CD4-positive, alpha-beta T cell (primary cell): ENCODE measurements around the gene PRDM16. TPM values are rescaled to one million over a fixed set of nuclear protein-coding genes. Genes with fewer than 3 reads are reported as not detected.
A peak's percentile ranks its signal among the peaks of the same experiment; 100 is the strongest.

Experiments
- ATAC-seq: fragments of 200-7000 bp; cut with Tn5 transposase; one replicate; pipeline ENCODE4 v1.10.0; 2022; ENCODE audit warnings: mild to moderate bottlenecking; ENCODE audit not compliant: poor library complexity
- CTCF ChIA-PET: fragments of 350-600 bp; sonication (Branson Sonifier 250); formaldehyde crosslinking; loops from one replicate; lab custom pipeline; 2021; ENCODE audit warnings: antibody characterized with exemption, inconsistent platforms; lab: Charles Lee
- POLR2A ChIA-PET: fragments of 350-600 bp; sonication (Branson Sonifier 250); formaldehyde crosslinking; loops from one replicate; lab custom pipeline; 2021; ENCODE audit warnings: antibody characterized with exemption, inconsistent platforms; lab: Charles Lee
- DNase-seq, 14 experiments: peaks; one replicate each; pipeline ENCODE4 v3.0.0-alpha.2; 2013 to 2020; ENCODE audit warnings: mixed read lengths in 2 of 14
- H3K27ac ChIP-seq, 2 donors: one replicate each; pipeline versions ENCODE4 v1.5.1 to v1.7.0; 2013; ENCODE audit warnings: low read length in 2 of 2, low read depth in 1 of 2, mild to moderate bottlenecking in 1 of 2
- H3K27me3 ChIP-seq, 2 experiments: 1 replicate in 1 of 2; 2 replicates in 1 of 2; pipeline versions ENCODE4 v1.6.1 to v1.7.0; 2013; ENCODE audit warnings: low read length in 2 of 2, control low read depth in 1 of 2, mild to moderate bottlenecking in 1 of 2, moderate library complexity in 1 of 2; ENCODE audit not compliant: insufficient read depth in 2 of 2, control insufficient read depth in 1 of 2
- H3K36me3 ChIP-seq: one replicate; pipeline ENCODE4 v1.6.1; 2013; ENCODE audit warnings: low read length, control low read depth; ENCODE audit not compliant: insufficient read depth
- H3K4me1 ChIP-seq: one replicate; pipeline ENCODE4 v1.6.1; 2013; ENCODE audit warnings: low read length, control low read depth; ENCODE audit not compliant: insufficient read depth
- H3K4me3 ChIP-seq: one replicate; pipeline ENCODE4 v1.5.1; 2013; ENCODE audit warnings: mild to moderate bottlenecking, low read length, moderate library complexity
- H3K9me3 ChIP-seq, 2 experiments: 1 replicate in 1 of 2; 2 replicates in 1 of 2; pipeline versions ENCODE4 v1.6.1 to v1.7.0; 2013; ENCODE audit warnings: low read length in 2 of 2, mild to moderate bottlenecking in 2 of 2, control low read depth in 1 of 2, moderate library complexity in 1 of 2; ENCODE audit not compliant: control insufficient read depth in 1 of 2, insufficient read depth in 1 of 2
- H3K27ac Mint-ChIP-seq: one replicate; pipeline ENCODE4 v1.8.0; 2020; ENCODE audit warnings: mixed read lengths
- H3K27me3 Mint-ChIP-seq: one replicate; pipeline ENCODE4 v1.8.0; 2021; ENCODE audit warnings: mixed read lengths
- H3K36me3 Mint-ChIP-seq: one replicate; pipeline ENCODE4 v1.8.0; 2021; ENCODE audit warnings: low read depth, mixed read lengths
- H3K4me1 Mint-ChIP-seq: one replicate; pipeline ENCODE4 v1.8.0; 2021; ENCODE audit warnings: low read depth, mixed read lengths
- H3K4me3 Mint-ChIP-seq: one replicate; pipeline ENCODE4 v1.8.0; 2020; ENCODE audit warnings: mild to moderate bottlenecking, mixed read lengths
- H3K9me3 Mint-ChIP-seq: one replicate; pipeline ENCODE4 v1.8.0; 2020; ENCODE audit warnings: mixed read lengths
- CTCF ChIP-seq: fragments of 200-600 bp; IDR thresholded peaks from one replicate; pipeline ENCODE4 v1.8.0; 2022; ENCODE audit warnings: antibody characterized with exemption, mild to moderate bottlenecking
- intact Hi-C, 2 experiments: fragments of 100-400 bp; cut with DNase I in 1 of 2; cut with micrococcal nuclease in 1 of 2; formaldehyde crosslinking; loops; one replicate each; pipeline versions ENCODE4 v1.15.1 to v1.9.0; 2023 to 2025; cut with DNase I, micrococcal nuclease
- total RNA-seq, 174 experiments: library from RNA in 2 of 174; stranded (reverse) in 2 of 174; gene quantifications; one replicate each; pipeline ENCODE4 v1.2.3 and lab custom pipeline; 2021 to 2026

PRDM16 gene
- total RNA-seq, 2 experiments from 2014 or later: not detected

- Histone ChIP-seq H3K27ac (no peak overlapping the region), H3K9me3 (no peaks in the 10 kb centered on the region), H3K36me3 (no peaks in the 10 kb centered on the region), H3K4me3 (no peak overlapping the region), H3K4me1 (peaks cover 21% of the 10 kb centered on the region), H3K27me3 (no peaks in the 10 kb centered on the region)
- DNase-seq (peak in 1 of 14 experiments; percentile 38), ATAC-seq (no peak)
- Mint-ChIP-seq H3K4me1 (peaks cover 10% of the 10 kb centered on the region), H3K27ac (no peak overlapping the region), H3K36me3 (no peaks in the 10 kb centered on the region), H3K9me3 (no peaks in the 10 kb centered on the region), H3K27me3 (no peaks in the 10 kb centered on the region), H3K4me3 (no peak overlapping the region)
- ChIA-PET CTCF (no interaction called here), POLR2A (no interaction called here)
- intact Hi-C loops: no loop called here
- no peak for TF ChIP-seq CTCF
These were observed 303.3 kb downstream of the PRDM16 start for GRCh38 chr1:3372317-3372716.

DNA sequence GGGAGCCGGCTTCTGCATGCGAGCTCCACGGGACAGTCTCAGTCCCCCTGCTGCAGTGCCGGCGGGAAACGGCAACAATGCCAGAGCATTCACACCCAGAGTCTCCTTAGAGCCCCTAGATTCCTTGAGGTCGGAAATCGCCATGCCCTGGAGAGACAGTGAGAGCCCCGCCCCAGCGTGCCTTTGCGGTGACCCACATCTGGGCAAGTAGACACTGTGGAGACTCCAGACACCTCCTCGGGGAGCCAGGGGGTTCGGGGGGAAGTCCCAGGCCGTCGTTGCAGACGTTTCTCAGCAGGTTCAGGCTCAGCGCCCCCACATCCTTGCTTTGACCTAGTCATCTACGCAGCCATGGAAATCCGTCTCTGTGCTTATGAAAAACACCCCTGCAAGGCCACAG is 304.2 kb downstream of the PRDM16 start:
- ChIA-PET POLR2A (no interaction called here), CTCF (no interaction called here)
- DNase-seq: no peak
- H3K4me1 ChIP-seq: peaks cover 21% of the 10 kb centered on the region
- no peak overlapping the region for H3K27ac ChIP-seq
- no peaks in the 10 kb centered on the region for H3K27me3 ChIP-seq
- no peaks in the 10 kb centered on the region for H3K9me3 ChIP-seq
- Mint-ChIP-seq H3K4me3 (no peak overlapping the region), H3K27me3 (no peaks in the 10 kb centered on the region), H3K27ac (no peak overlapping the region), H3K4me1 (peaks cover 10% of the 10 kb centered on the region), H3K9me3 (no peaks in the 10 kb centered on the region), H3K36me3 (no peaks in the 10 kb centered on the region)
- no peak for TF ChIP-seq CTCF
- no peaks in the 10 kb centered on the region for H3K36me3 ChIP-seq
- intact Hi-C loops: no loop called here
- no peak overlapping the region for H3K4me3 ChIP-seq
- ATAC-seq: no peak

- no peak overlapping the region for H3K4me3 Mint-ChIP-seq
- no peak overlapping the region for H3K27ac ChIP-seq
- H3K4me3 ChIP-seq: no peak overlapping the region
- no peaks in the 10 kb centered on the region for H3K9me3 ChIP-seq
- POLR2A ChIA-PET: no interaction called here
- H3K27me3 ChIP-seq: no peaks in the 10 kb centered on the region
- no peak overlapping the region for H3K27ac Mint-ChIP-seq
- ATAC-seq (no peak), DNase-seq (no peak)
- no peaks in the 10 kb centered on the region for H3K36me3 ChIP-seq
- H3K4me1 Mint-ChIP-seq: peaks cover 10% of the 10 kb centered on the region
- no peaks in the 10 kb centered on the region for H3K27me3 Mint-ChIP-seq
- no peaks in the 10 kb centered on the region for H3K9me3 Mint-ChIP-seq
- H3K36me3 Mint-ChIP-seq: no peaks in the 10 kb centered on the region
- peaks cover 21% of the 10 kb centered on the region for H3K4me1 ChIP-seq
- CTCF ChIA-PET: no interaction called here
- TF ChIP-seq CTCF: no peak
- intact Hi-C loops: no loop called here
These were observed 304.9 kb downstream of the PRDM16 start for GRCh38 chr1:3373700-3374405.
